Tibial nerve (tissue), 4 donors: ENCODE results near the gene KCNAB2.

ENCODE experiments used
- EP300 ChIP-seq, 2 donors: sonication (generic); formaldehyde crosslinking; IDR thresholded peaks; one replicate each; pipeline ENCODE4 v1.6.1; 2017; ENCODE audit warnings: antibody characterized with exemption in 2 of 2, mild to moderate bottlenecking in 1 of 2
- POLR2A ChIP-seq, 2 donors: fragments of 450-650 bp; IDR thresholded peaks; one replicate each; pipeline ENCODE4 v1.6.1; 2017; ENCODE audit warnings: antibody characterized with exemption in 2 of 2, mild to moderate bottlenecking in 2 of 2, moderate library complexity in 2 of 2
- TF ChIP-seq, protein P1 (sequence below), 5 experiments: fragments of 200-600 bp in 3 of 5; fragments of 450-650 bp in 2 of 5; sonication (generic) in 3 of 5; IDR thresholded peaks; one replicate each; pipeline ENCODE4 v1.5.1; 2016 to 2019; ENCODE audit warnings: antibody characterized with exemption in 5 of 5, mild to moderate bottlenecking in 3 of 5, moderate library complexity in 2 of 5

DNA sequence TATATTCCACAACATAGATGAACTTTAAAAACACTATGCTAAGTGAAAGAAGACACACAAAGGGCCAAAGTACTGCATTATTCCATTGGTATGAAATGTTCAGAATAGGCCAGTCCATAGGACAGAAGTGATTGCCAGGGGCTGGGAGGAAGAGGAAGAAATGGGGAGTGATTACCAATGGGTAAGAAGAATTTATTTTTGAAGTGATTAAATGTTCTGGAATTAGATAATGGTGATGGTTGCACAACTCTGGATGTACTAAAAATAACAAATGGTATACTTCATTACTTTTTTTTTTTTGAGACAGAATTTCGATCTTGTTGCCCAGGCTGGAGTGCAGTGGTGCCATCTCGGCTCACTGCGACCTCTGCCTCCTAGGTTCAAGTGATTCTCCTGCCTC is 72.7 kb downstream of the KCNAB2 start:
- TF ChIP-seq, protein P1, sequence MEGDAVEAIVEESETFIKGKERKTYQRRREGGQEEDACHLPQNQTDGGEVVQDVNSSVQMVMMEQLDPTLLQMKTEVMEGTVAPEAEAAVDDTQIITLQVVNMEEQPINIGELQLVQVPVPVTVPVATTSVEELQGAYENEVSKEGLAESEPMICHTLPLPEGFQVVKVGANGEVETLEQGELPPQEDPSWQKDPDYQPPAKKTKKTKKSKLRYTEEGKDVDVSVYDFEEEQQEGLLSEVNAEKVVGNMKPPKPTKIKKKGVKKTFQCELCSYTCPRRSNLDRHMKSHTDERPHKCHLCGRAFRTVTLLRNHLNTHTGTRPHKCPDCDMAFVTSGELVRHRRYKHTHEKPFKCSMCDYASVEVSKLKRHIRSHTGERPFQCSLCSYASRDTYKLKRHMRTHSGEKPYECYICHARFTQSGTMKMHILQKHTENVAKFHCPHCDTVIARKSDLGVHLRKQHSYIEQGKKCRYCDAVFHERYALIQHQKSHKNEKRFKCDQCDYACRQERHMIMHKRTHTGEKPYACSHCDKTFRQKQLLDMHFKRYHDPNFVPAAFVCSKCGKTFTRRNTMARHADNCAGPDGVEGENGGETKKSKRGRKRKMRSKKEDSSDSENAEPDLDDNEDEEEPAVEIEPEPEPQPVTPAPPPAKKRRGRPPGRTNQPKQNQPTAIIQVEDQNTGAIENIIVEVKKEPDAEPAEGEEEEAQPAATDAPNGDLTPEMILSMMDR (IDR thresholded peaks at IDR 0.05), result no peak
- no peak for TF ChIP-seq POLR2A (IDR thresholded peaks at IDR 0.05)
- TF ChIP-seq EP300 (IDR thresholded peaks at IDR 0.05), result no peak
